ENCODE data around the gene GVQW3.
A peak's percentile ranks its signal among the peaks of the same experiment; 100 is the strongest.

GVQW3 gene

GRCh38 chr11:76365038-76365679, 16.0 kb upstream of the GVQW3 start:
- no peak for TF ChIP-seq CTCF (IDR thresholded peaks at IDR 0.05; ENCODE audit: control insufficient read depth, extremely low read depth, insufficient read depth)
- DNase-seq (ENCODE audit: low read depth): no peak
- H3K4me3 ChIP-seq (ENCODE audit: low read depth, low read length): no peak overlapping the region

- DNase-seq (ENCODE audit: low read depth): no peak
- no peak for TF ChIP-seq CTCF (IDR thresholded peaks at IDR 0.05; ENCODE audit: control insufficient read depth, extremely low read depth, insufficient read depth)
- H3K4me3 ChIP-seq (ENCODE audit: low read depth, low read length): no peak overlapping the region
These were observed 12.6 kb upstream of the GVQW3 start for GRCh38 chr11:76368490-76368889.

- TF ChIP-seq CTCF (IDR thresholded peaks at IDR 0.05; ENCODE audit: control insufficient read depth, extremely low read depth, insufficient read depth): no peak
- peak; percentile 70 for DNase-seq (ENCODE audit: low read depth)
- H3K4me3 ChIP-seq (ENCODE audit: low read depth, low read length): no peak overlapping the region
These were observed 11.7 kb upstream of the GVQW3 start for GRCh38 chr11:76369406-76369805.

- no peak overlapping the region for H3K4me3 ChIP-seq (ENCODE audit: low read depth, low read length)
- DNase-seq (ENCODE audit: low read depth): peak; percentile 23
- TF ChIP-seq CTCF (IDR thresholded peaks at IDR 0.05; ENCODE audit: control insufficient read depth, extremely low read depth, insufficient read depth): no peak
These were observed 10.0 kb upstream of the GVQW3 start for GRCh38 chr11:76371170-76371569.

- no peak overlapping the region for H3K4me3 ChIP-seq (ENCODE audit: low read depth, low read length)
- TF ChIP-seq CTCF (IDR thresholded peaks at IDR 0.05; ENCODE audit: control insufficient read depth, extremely low read depth, insufficient read depth): no peak
- no peak for DNase-seq (ENCODE audit: low read depth)
These were observed 4.2 kb upstream of the GVQW3 start for GRCh38 chr11:76376746-76377558.

- no peak for DNase-seq (ENCODE audit: low read depth)
- TF ChIP-seq CTCF (IDR thresholded peaks at IDR 0.05; ENCODE audit: control insufficient read depth, extremely low read depth, insufficient read depth): no peak
- peak overlapping the region; percentile 56 for H3K4me3 ChIP-seq (ENCODE audit: low read depth, low read length)
These were observed 1.3 kb upstream of the GVQW3 start for GRCh38 chr11:76379807-76380158.

Data from LNCaP clone FGC (cell line).